ENCODE data around the gene PPM1E. TPM values are rescaled to one million over a fixed set of nuclear protein-coding genes. Genes with fewer than 3 reads are reported as not detected.

Gene PPM1E
- total RNA-seq, 1 experiment from 2014 or later = 7.1 TPM

DNA sequence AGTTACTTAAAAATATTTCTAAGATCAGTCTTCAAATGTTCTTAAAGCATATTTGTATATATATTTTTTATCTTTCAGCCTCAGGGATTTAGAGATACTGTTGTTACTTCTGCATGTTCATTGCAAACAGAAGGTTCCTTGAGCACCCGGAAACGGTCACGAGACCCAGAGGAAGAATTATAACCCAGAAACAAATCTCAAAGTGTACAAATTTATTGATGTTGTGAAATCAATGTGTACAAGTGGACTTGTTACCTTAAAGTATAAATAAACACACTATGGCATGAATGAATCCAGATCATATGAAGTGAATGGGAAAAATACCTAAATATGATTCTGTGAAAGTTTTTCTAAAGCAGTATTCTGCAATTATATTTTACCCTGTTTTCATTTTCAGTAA is 21.6 kb upstream of the PPM1E start:
- Histone ChIP-seq H4K20me1 (ENCODE audit: control insufficient read depth, insufficient read depth, insufficient read length) (no peaks in the 10 kb centered on the region), H4K5ac (ENCODE audit: insufficient read length, low read depth, low read length) (no peak overlapping the region), H2AFZ (ENCODE audit: low read length) (no peak overlapping the region), H3K27ac (ENCODE audit: insufficient read length, low read depth, low read length) (no peak overlapping the region), H2BK15ac (ENCODE audit: low read depth, low read length) (no peak overlapping the region), H3K9ac (ENCODE audit: extremely low read depth, insufficient read length, low read length) (no peak overlapping the region), H3K27me3 (ENCODE audit: insufficient read depth, low read length) (no peaks in the 10 kb centered on the region), H3K23me2 (ENCODE audit: insufficient read length, low read depth, low read length, poor library complexity, severe bottlenecking) (no peaks in the 10 kb centered on the region), H4K91ac (ENCODE audit: insufficient read length, low read depth, low read length) (no peak overlapping the region), H2BK120ac (ENCODE audit: low read depth, low read length, poor library complexity, severe bottlenecking) (no peak overlapping the region), H3K79me2 (ENCODE audit: insufficient read depth, low read length) (no peaks in the 10 kb centered on the region), H3K23ac (ENCODE audit: insufficient read length, low read depth, low read length) (no peak overlapping the region), H3K56ac (ENCODE audit: insufficient read length, low read depth, low read length) (no peak overlapping the region), H3K4me2 (ENCODE audit: insufficient read depth, insufficient read length, low read length) (no peak overlapping the region), H3K79me1 (ENCODE audit: insufficient read depth, low read depth, low read length, poor library complexity, severe bottlenecking) (no peaks in the 10 kb centered on the region), H4K8ac (replicated peaks; ENCODE audit: insufficient read length, low read depth, low read length) (no peak overlapping the region), H2AK5ac (ENCODE audit: insufficient read length, low read length) (no peak overlapping the region), H3K14ac (ENCODE audit: insufficient read depth, low read length) (no peak overlapping the region), H3K4ac (ENCODE audit: low read depth, low read length) (no peak overlapping the region), H2BK12ac (ENCODE audit: insufficient read length, low read depth, low read length) (no peak overlapping the region), H3K4me1 (ENCODE audit: insufficient read depth, low read length) (no peaks in the 10 kb centered on the region), H3K18ac (ENCODE audit: insufficient read length, low read depth, low read length) (no peak overlapping the region), H3K9me3 (ENCODE audit: control insufficient read depth, low read depth, low read length) (no peaks in the 10 kb centered on the region), H3T11ph (ENCODE audit: low read length) (no peak overlapping the region), H2BK5ac (ENCODE audit: insufficient read length, low read length) (no peak overlapping the region), H2BK20ac (ENCODE audit: low read depth, low read length, poor library complexity, severe bottlenecking) (no peak overlapping the region)
- no peaks in the 10 kb centered on the region for H3K4me1 Mint-ChIP-seq
- TF ChIP-seq, protein P1, sequence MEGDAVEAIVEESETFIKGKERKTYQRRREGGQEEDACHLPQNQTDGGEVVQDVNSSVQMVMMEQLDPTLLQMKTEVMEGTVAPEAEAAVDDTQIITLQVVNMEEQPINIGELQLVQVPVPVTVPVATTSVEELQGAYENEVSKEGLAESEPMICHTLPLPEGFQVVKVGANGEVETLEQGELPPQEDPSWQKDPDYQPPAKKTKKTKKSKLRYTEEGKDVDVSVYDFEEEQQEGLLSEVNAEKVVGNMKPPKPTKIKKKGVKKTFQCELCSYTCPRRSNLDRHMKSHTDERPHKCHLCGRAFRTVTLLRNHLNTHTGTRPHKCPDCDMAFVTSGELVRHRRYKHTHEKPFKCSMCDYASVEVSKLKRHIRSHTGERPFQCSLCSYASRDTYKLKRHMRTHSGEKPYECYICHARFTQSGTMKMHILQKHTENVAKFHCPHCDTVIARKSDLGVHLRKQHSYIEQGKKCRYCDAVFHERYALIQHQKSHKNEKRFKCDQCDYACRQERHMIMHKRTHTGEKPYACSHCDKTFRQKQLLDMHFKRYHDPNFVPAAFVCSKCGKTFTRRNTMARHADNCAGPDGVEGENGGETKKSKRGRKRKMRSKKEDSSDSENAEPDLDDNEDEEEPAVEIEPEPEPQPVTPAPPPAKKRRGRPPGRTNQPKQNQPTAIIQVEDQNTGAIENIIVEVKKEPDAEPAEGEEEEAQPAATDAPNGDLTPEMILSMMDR (conservative IDR thresholded peaks at IDR 0.05) = no peak
- DNase-seq = no peak
- H3K27ac Mint-ChIP-seq = no peak overlapping the region
- H3K27me3 Mint-ChIP-seq (ENCODE audit: low read depth) = no peaks in the 10 kb centered on the region; the same call in 1 of the 2 replicates
- WGBS (ENCODE audit: extremely low coverage, insufficient read length, low lambda C conversion rate) = no CpG with 5 or more reads among the region's 3 CpGs
- no peaks in the 10 kb centered on the region for H3K9me3 Mint-ChIP-seq
- no peak overlapping the region for H3K4me3 Mint-ChIP-seq
- no peaks in the 10 kb centered on the region for H3K36me3 Mint-ChIP-seq (ENCODE audit: insufficient read depth in 1 of 3, low read depth in 3 of 3)

Data from H9 (cell line).